Measurements from ENCODE around the gene ZNF688.

DNA sequence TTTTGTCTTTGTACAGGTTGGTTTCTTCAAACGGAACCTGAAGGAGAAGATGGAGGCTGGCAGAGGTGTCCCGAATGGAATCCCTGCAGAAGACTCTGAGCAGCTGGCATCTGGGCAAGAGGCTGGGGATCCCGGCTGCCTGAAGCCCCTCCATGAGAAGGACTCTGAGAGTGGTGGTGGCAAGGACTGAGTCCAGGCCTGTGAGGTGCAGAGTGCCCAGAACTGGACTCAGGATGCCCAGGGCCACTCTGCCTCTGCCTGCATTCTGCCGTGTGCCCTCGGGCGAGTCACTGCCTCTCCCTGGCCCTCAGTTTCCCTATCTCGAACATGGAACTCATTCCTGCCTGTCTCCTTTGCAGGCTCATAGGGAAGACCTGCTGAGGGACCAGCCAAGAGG is 50.0 kb downstream of the ZNF688 start:
- TF ChIP-seq, protein P1, sequence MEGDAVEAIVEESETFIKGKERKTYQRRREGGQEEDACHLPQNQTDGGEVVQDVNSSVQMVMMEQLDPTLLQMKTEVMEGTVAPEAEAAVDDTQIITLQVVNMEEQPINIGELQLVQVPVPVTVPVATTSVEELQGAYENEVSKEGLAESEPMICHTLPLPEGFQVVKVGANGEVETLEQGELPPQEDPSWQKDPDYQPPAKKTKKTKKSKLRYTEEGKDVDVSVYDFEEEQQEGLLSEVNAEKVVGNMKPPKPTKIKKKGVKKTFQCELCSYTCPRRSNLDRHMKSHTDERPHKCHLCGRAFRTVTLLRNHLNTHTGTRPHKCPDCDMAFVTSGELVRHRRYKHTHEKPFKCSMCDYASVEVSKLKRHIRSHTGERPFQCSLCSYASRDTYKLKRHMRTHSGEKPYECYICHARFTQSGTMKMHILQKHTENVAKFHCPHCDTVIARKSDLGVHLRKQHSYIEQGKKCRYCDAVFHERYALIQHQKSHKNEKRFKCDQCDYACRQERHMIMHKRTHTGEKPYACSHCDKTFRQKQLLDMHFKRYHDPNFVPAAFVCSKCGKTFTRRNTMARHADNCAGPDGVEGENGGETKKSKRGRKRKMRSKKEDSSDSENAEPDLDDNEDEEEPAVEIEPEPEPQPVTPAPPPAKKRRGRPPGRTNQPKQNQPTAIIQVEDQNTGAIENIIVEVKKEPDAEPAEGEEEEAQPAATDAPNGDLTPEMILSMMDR (IDR thresholded peaks at IDR 0.05; ENCODE audit: low read length): no peak
- no peak for TF ChIP-seq EZH2 (optimal IDR thresholded peaks at IDR 0.05; ENCODE audit: low read depth, low read length)

Data from MM.1S (cell line).